ENCODE results near the gene SLX9.
"Not testable (repeated sequence)": the region's sequence is repeated elsewhere in the genome, so short reads cannot be mapped to it uniquely, and the experiment has no call there.

Gene SLX9

GRCh38 chr21:44903050-44903685 is 36.7 kb upstream of the SLX9 start:
- DNase-seq: no peak

GRCh38 chr21:44903689-44904088 is 36.1 kb upstream of the SLX9 start:
- DNase-seq: no peak

GRCh38 chr21:44904141-44904923 is 35.5 kb upstream of the SLX9 start:
- no peak for DNase-seq

- DNase-seq: no peak
Measured at GRCh38 chr21:44905016-44905727, 34.7 kb upstream of the SLX9 start.

- no peak for DNase-seq
Measured at GRCh38 chr21:44905728-44906090, 34.1 kb upstream of the SLX9 start.

GRCh38 chr21:44907225-44907965 is 32.4 kb upstream of the SLX9 start:
- DNase-seq: no peak

- DNase-seq: no peak
Measured at GRCh38 chr21:44907966-44908895, 31.6 kb upstream of the SLX9 start.

GRCh38 chr21:44908908-44909307 is 30.9 kb upstream of the SLX9 start:
- no peak for DNase-seq

GRCh38 chr21:44909719-44910118 is 30.1 kb upstream of the SLX9 start:
- no peak for DNase-seq

GRCh38 chr21:44910229-44911067 is 29.4 kb upstream of the SLX9 start:
- no peak for DNase-seq

GRCh38 chr21:44911068-44911383 is 28.8 kb upstream of the SLX9 start:
- DNase-seq: no peak

GRCh38 chr21:44911384-44912157 is 28.3 kb upstream of the SLX9 start:
- no peak for DNase-seq

- DNase-seq: no peak
Measured at GRCh38 chr21:44912158-44912473, 27.7 kb upstream of the SLX9 start.

GRCh38 chr21:44912506-44913412 is 27.1 kb upstream of the SLX9 start:
- not testable (repeated sequence) for DNase-seq

GRCh38 chr21:44913425-44914175 is 26.2 kb upstream of the SLX9 start:
- DNase-seq: no peak

GRCh38 chr21:44914176-44914874 is 25.5 kb upstream of the SLX9 start:
- no peak for DNase-seq

GRCh38 chr21:44916965-44917364 is 22.9 kb upstream of the SLX9 start:
- no peak for DNase-seq

- no peak for DNase-seq
Measured at GRCh38 chr21:44917446-44918106, 22.3 kb upstream of the SLX9 start.

All from stimulated activated CD4-positive, alpha-beta T cell treated with anti-CD3 and anti-CD28 coated beads, Interleukin-2, amount 100 ng/mL, for 48 hours (primary cell).